ENCODE data around the gene SCARF2. TPM values are rescaled to one million over a fixed set of nuclear protein-coding genes. Genes with fewer than 3 reads are reported as not detected.
"Not testable (repeated sequence)": the region's sequence is repeated elsewhere in the genome, so short reads cannot be mapped to it uniquely, and the experiment has no call there.

Gene SCARF2
- total and polyA plus RNA-seq, 7 donors: under 0.01 to 12.8 (median 6.4) TPM

GRCh38 chr22:20386336-20386735, 51.3 kb downstream of the SCARF2 start:
- WGBS, 2 donors: 85 to 89% methylated on average over 2 of the region's 2 CpGs
- intact Hi-C loops (cut with DNase I): no loop called here
- TF ChIP-seq POLR2AphosphoS5 (IDR thresholded peaks at IDR 0.05): no peak
- TF ChIP-seq EP300 (IDR thresholded peaks at IDR 0.05): no peak
- TF ChIP-seq POLR2A (IDR thresholded peaks at IDR 0.05): no peak
- TF ChIP-seq CTCF (IDR thresholded peaks at IDR 0.05): no peak
- Histone ChIP-seq H3K4me3 (no peak overlapping the region), H3K27ac (no peak overlapping the region), H3K27me3 (peaks cover 0 to 17% (median 0%) of the 10 kb centered on the region in 3 donors), H3K9me3 (no peaks in the 10 kb centered on the region), H3K36me3 (no peaks in the 10 kb centered on the region), H3K4me1 (no peaks in the 10 kb centered on the region)
- DNase-seq: no peak

GRCh38 chr22:20384865-20385264, 52.8 kb downstream of the SCARF2 start:
- TF ChIP-seq POLR2A (IDR thresholded peaks at IDR 0.05) (no peak), EP300 (IDR thresholded peaks at IDR 0.05) (no peak), CTCF (IDR thresholded peaks at IDR 0.05) (no peak), POLR2AphosphoS5 (IDR thresholded peaks at IDR 0.05) (no peak)
- Histone ChIP-seq H3K27me3 (peaks cover 0 to 17% (median 0%) of the 10 kb centered on the region in 3 donors), H3K4me3 (no peak overlapping the region), H3K4me1 (no peaks in the 10 kb centered on the region), H3K36me3 (no peaks in the 10 kb centered on the region), H3K27ac (no peak overlapping the region), H3K9me3 (no peaks in the 10 kb centered on the region)
- DNase-seq: no peak
- intact Hi-C loops (cut with DNase I): no loop called here
- 85 to 94% methylated on average over 6 of the region's 6 CpGs for WGBS, 2 donors

- no peak for DNase-seq
- intact Hi-C loops (cut with DNase I): no loop called here
- Histone ChIP-seq H3K4me1 (no peaks in the 10 kb centered on the region), H3K9me3 (no peaks in the 10 kb centered on the region), H3K4me3 (no peak overlapping the region), H3K27ac (no peak overlapping the region), H3K36me3 (no peaks in the 10 kb centered on the region), H3K27me3 (peaks cover 0 to 17% (median 0%) of the 10 kb centered on the region in 3 donors)
- TF ChIP-seq POLR2AphosphoS5 (IDR thresholded peaks at IDR 0.05): no peak
- TF ChIP-seq CTCF (IDR thresholded peaks at IDR 0.05): no peak
- no peak for TF ChIP-seq EP300 (IDR thresholded peaks at IDR 0.05)
- WGBS, 2 donors: 95 to 96% methylated on average over 2 of the region's 2 CpGs
Measured at GRCh38 chr22:20384171-20384570, 53.5 kb downstream of the SCARF2 start.

- TF ChIP-seq POLR2AphosphoS5 (IDR thresholded peaks at IDR 0.05) (no peak), POLR2A (IDR thresholded peaks at IDR 0.05) (no peak), EP300 (IDR thresholded peaks at IDR 0.05) (no peak), CTCF (IDR thresholded peaks at IDR 0.05) (no peak)
- 89 to 95% methylated on average over 9 of the region's 9 CpGs for WGBS, 2 donors
- no peaks in the 10 kb centered on the region for H3K36me3 ChIP-seq
- H3K27ac ChIP-seq: no peak overlapping the region
- H3K4me1 ChIP-seq: no peaks in the 10 kb centered on the region
- no peaks in the 10 kb centered on the region for H3K9me3 ChIP-seq
- DNase-seq: no peak
- H3K4me3 ChIP-seq: no peak overlapping the region
- peaks cover 0 to 17% (median 0%) of the 10 kb centered on the region in 3 donors for H3K27me3 ChIP-seq
- intact Hi-C loops (cut with DNase I): no loop called here
Measured at GRCh38 chr22:20383538-20383937, 54.1 kb downstream of the SCARF2 start.

- no peak for TF ChIP-seq POLR2AphosphoS5 (IDR thresholded peaks at IDR 0.05)
- TF ChIP-seq CTCF (IDR thresholded peaks at IDR 0.05): no peak
- no peak for TF ChIP-seq POLR2A (IDR thresholded peaks at IDR 0.05)
- no peak for TF ChIP-seq EP300 (IDR thresholded peaks at IDR 0.05)
- Histone ChIP-seq H3K36me3 (no peaks in the 10 kb centered on the region), H3K4me1 (no peaks in the 10 kb centered on the region), H3K9me3 (no peaks in the 10 kb centered on the region), H3K4me3 (no peak overlapping the region), H3K27ac (no peak overlapping the region), H3K27me3 (peaks cover 0 to 12% (median 0%) of the 10 kb centered on the region in 3 donors)
- 21 to 45% methylated on average over 1 of the region's 1 CpG for WGBS, 2 donors
- no peak for DNase-seq
- intact Hi-C loops (cut with DNase I): no loop called here
Measured at GRCh38 chr22:20380486-20380885, 57.1 kb downstream of the SCARF2 start.

- H3K27ac ChIP-seq; H3K4me3 ChIP-seq; H3K4me1 ChIP-seq; H3K27me3 ChIP-seq; DNase-seq; intact Hi-C loops (cut with DNase I); H3K36me3 ChIP-seq; H3K9me3 ChIP-seq: not testable (repeated sequence)
- WGBS, 2 donors: 91 to 95% methylated on average over 5 of the region's 5 CpGs
Measured at GRCh38 chr22:20378684-20379083, 58.9 kb downstream of the SCARF2 start.
